Fibroblast of lung (primary cell): ENCODE data around the gene C20orf141.

Source experiments
- CTCF ChIP-seq, 2 donors: IDR thresholded peaks in 1 of 2; conservative IDR thresholded peaks in 1 of 2; 1 replicate in 1 of 2; 2 replicates in 1 of 2; pipeline ENCODE4 v1.5.1; 2011 to 2012; ENCODE audit warnings: low read length in 2 of 2, control low read depth in 1 of 2, inconsistent platforms in 1 of 2, low read depth in 1 of 2, mild to moderate bottlenecking in 1 of 2
- EZH2 ChIP-seq: IDR thresholded peaks from 2 replicates; pipeline ENCODE4 v1.5.1; 2012; ENCODE audit warnings: low read length, control low read depth, mild to moderate bottlenecking; ENCODE audit errors: missing control alignments

- TF ChIP-seq CTCF (conservative IDR thresholded peaks at IDR 0.05 in 1 of 2, IDR thresholded peaks at IDR 0.05 in 1 of 2; ENCODE audit: low read depth in 1 of 2, low read length in 2 of 2) (no peak), EZH2 (no peak)
Measured at GRCh38 chr20:2807019-2807418, 7.8 kb upstream of the C20orf141 start.
